Left lung (tissue), 10 donors: ENCODE results near the gene THUMPD3. TPM values are rescaled to one million over a fixed set of nuclear protein-coding genes. Genes with fewer than 3 reads are reported as not detected.
A peak's percentile ranks its signal among the peaks of the same experiment; 100 is the strongest.

ENCODE experiments used
- ATAC-seq: fragments of 200-7000 bp; cut with Tn5 transposase; one replicate; pipeline ENCODE4 v1.9.1; 2020; ENCODE audit warnings: moderate library complexity
- DNase-seq, 4 donors: peaks; one replicate each; pipeline ENCODE4 v3.0.0-alpha.2; 2013 to 2020
- H3K27ac ChIP-seq, 2 donors: fragments of 200-600 bp; sonication (generic) in 1 of 2; one replicate each; pipeline versions ENCODE4 v1.5.0 to v1.8.0; 2020 to 2021
- H3K27me3 ChIP-seq, 2 donors: fragments of 200-600 bp; sonication (generic) in 1 of 2; one replicate each; pipeline versions ENCODE4 v1.5.0 to v1.8.0; 2020 to 2021
- H3K36me3 ChIP-seq, 2 donors: fragments of 200-600 bp; sonication (generic) in 1 of 2; one replicate each; pipeline versions ENCODE4 v1.5.0 to v1.8.0; 2020 to 2021
- H3K4me1 ChIP-seq, 2 donors: fragments of 200-600 bp; one replicate each; pipeline ENCODE4 v1.8.0; 2021
- H3K4me3 ChIP-seq, 2 donors: fragments of 200-600 bp; sonication (generic) in 1 of 2; one replicate each; pipeline versions ENCODE4 v1.5.0 to v1.8.0; 2020 to 2021; ENCODE audit warnings: mild to moderate bottlenecking in 1 of 2
- H3K9me3 ChIP-seq, 2 donors: fragments of 200-600 bp; sonication (generic) in 1 of 2; one replicate each; pipeline versions ENCODE4 v1.5.0 to v1.8.0; 2020 to 2021
- CTCF ChIP-seq, 2 donors: fragments of 200-600 bp; sonication (generic) in 1 of 2; IDR thresholded peaks; one replicate each; pipeline versions ENCODE4 v1.5.0 to v1.8.0; 2021; ENCODE audit warnings: antibody characterized with exemption in 2 of 2
- intact Hi-C, 2 donors: fragments of 100-400 bp; cut with DNase I; formaldehyde crosslinking; loops; one replicate each; pipeline versions ENCODE4 v1.11.2 to v1.14.2; 2022
- polyA plus RNA-seq, 6 donors: library from polyadenylated mRNA; unstranded; fragments of 120-200 nt; gene quantifications; one replicate each; pipeline ENCODE4 v1.2.1, GENCODE V29; 2013; ENCODE audit not compliant: insufficient read length in 6 of 6
- total RNA-seq, 2 donors: library from RNA; stranded (reverse); fragmentation: NEBNext Ultra II Directional; extraction: Animal tissue kit (Norgen Biotek cat#: 25700); gene quantifications; one replicate each; pipeline ENCODE4 v1.2.1, GENCODE V29; 2021
- donor health status: DM: no; HTN: yes; CAD: no.
- donor health status: DM: no; HTN: no; CAD: no.

Gene THUMPD3
- total and polyA plus RNA-seq, 8 donors = 32.2 to 65.0 (median 48.1) TPM

GRCh38 chr3:9346141-9346540 lies 16.7 kb upstream of the THUMPD3 start:
- no peak overlapping the region for H3K27ac ChIP-seq
- intact Hi-C loops = no loop called here
- no peak for TF ChIP-seq CTCF (IDR thresholded peaks at IDR 0.05)
- H3K36me3 ChIP-seq = no peaks in the 10 kb centered on the region
- H3K4me3 ChIP-seq = no peak overlapping the region
- no peaks in the 10 kb centered on the region for H3K9me3 ChIP-seq
- no peak for ATAC-seq
- H3K4me1 ChIP-seq = no peaks in the 10 kb centered on the region
- no peaks in the 10 kb centered on the region for H3K27me3 ChIP-seq
- DNase-seq = no peak

GRCh38 chr3:9347081-9347480 lies 15.8 kb upstream of the THUMPD3 start:
- no peak overlapping the region for H3K27ac ChIP-seq
- no peak for TF ChIP-seq CTCF (IDR thresholded peaks at IDR 0.05)
- intact Hi-C loops = no loop called here
- no peaks in the 10 kb centered on the region for H3K9me3 ChIP-seq
- no peaks in the 10 kb centered on the region for H3K4me1 ChIP-seq
- no peaks in the 10 kb centered on the region for H3K27me3 ChIP-seq
- ATAC-seq (no peak), DNase-seq (no peak)
- no peaks in the 10 kb centered on the region for H3K36me3 ChIP-seq
- no peak overlapping the region for H3K4me3 ChIP-seq

- H3K9me3 ChIP-seq = no peaks in the 10 kb centered on the region
- no peak overlapping the region for H3K4me3 ChIP-seq
- DNase-seq (no peak), ATAC-seq (no peak)
- H3K27me3 ChIP-seq = no peaks in the 10 kb centered on the region
- TF ChIP-seq CTCF (IDR thresholded peaks at IDR 0.05) = no peak
- intact Hi-C loops = no loop called here
- H3K27ac ChIP-seq = no peak overlapping the region
- no peaks in the 10 kb centered on the region for H3K36me3 ChIP-seq
- H3K4me1 ChIP-seq = peaks cover 0 to 2% of the 10 kb centered on the region in 2 donors
Measured at GRCh38 chr3:9347887-9348286, 15.0 kb upstream of the THUMPD3 start.

- no peak overlapping the region for H3K4me3 ChIP-seq
- ATAC-seq (peak; percentile 8), DNase-seq (no peak)
- H3K4me1 ChIP-seq = peaks cover 0 to 16% of the 10 kb centered on the region in 2 donors
- no peak overlapping the region for H3K27ac ChIP-seq
- intact Hi-C loops = no loop called here
- H3K27me3 ChIP-seq = no peaks in the 10 kb centered on the region
- TF ChIP-seq CTCF (IDR thresholded peaks at IDR 0.05) = no peak
- H3K9me3 ChIP-seq = no peaks in the 10 kb centered on the region
- no peaks in the 10 kb centered on the region for H3K36me3 ChIP-seq
Measured at GRCh38 chr3:9349321-9350117, 13.3 kb upstream of the THUMPD3 start.

- DNase-seq = peak in 1 of 4 donors; percentile 57
- no peaks in the 10 kb centered on the region for H3K36me3 ChIP-seq
- H3K27ac ChIP-seq = no peak overlapping the region
- H3K4me3 ChIP-seq = no peak overlapping the region
- peaks cover 0 to 22% of the 10 kb centered on the region in 2 donors for H3K4me1 ChIP-seq
- H3K9me3 ChIP-seq = no peaks in the 10 kb centered on the region
- ATAC-seq = peak; percentile 28
- no peak for TF ChIP-seq CTCF (IDR thresholded peaks at IDR 0.05)
- intact Hi-C loops = no loop called here
- H3K27me3 ChIP-seq = no peaks in the 10 kb centered on the region
Measured at GRCh38 chr3:9351709-9352126, 11.1 kb upstream of the THUMPD3 start.
